SK-N-SH (cell line): Measurements from ENCODE around the gene CLCN3. TPM values are rescaled to one million over a fixed set of nuclear protein-coding genes. Genes with fewer than 3 reads are reported as not detected.
A peak's percentile ranks its signal among the peaks of the same experiment; 100 is the strongest.

Experiments
- CTCF ChIA-PET: fragments of 300-600, 350-600 bp; formaldehyde crosslinking; extraction: SDS; loops from one replicate; lab custom pipeline; 2021; lab: Yijun Ruan, JAX
- POLR2A ChIA-PET: fragments of 350-600 bp; sonication (Branson Sonifier 250); formaldehyde crosslinking; extraction: SDS; loops from one replicate; lab custom pipeline; 2020; ENCODE audit warnings: antibody characterized with exemption, inconsistent platforms; lab: Yijun Ruan, JAX
- DNase-seq: peaks from one replicate; pipeline ENCODE4 v3.0.0; 2012
- H2AFZ ChIP-seq: fragments of 200-600 bp; sonication (generic); 2 replicates; pipeline ENCODE4 v1.8.1; 2016; ENCODE audit warnings: antibody characterized with exemption, mild to moderate bottlenecking, low read depth
- H3F3A ChIP-seq: fragments of 200-600 bp; sonication (generic); replicated peaks from 2 replicates; pipeline ENCODE3; 2016; ENCODE audit warnings: antibody characterized with exemption, mild to moderate bottlenecking; ENCODE audit not compliant: insufficient read depth
- H3K27ac ChIP-seq, 2 experiments: fragments of 200-500 bp in 1 of 2; fragments of 200-600 bp in 1 of 2; sonication (Bioruptor generic) in 1 of 2; sonication (generic), shearing (Covaris generic) in 1 of 2; 2 replicates each; pipeline versions ENCODE4 v1.5.1 to v1.6.1; 2014 to 2016; ENCODE audit warnings: low read depth in 2 of 2, inconsistent platforms in 1 of 2, low read length in 1 of 2, mild to moderate bottlenecking in 1 of 2, mixed read lengths in 1 of 2
- H3K27me3 ChIP-seq: fragments of 200-600 bp; sonication (generic), shearing (Covaris generic); 2 replicates; pipeline ENCODE4 v1.6.1; 2016; ENCODE audit warnings: mixed run types; ENCODE audit not compliant: insufficient read depth
- H3K36me3 ChIP-seq, 2 experiments: fragments of 200-500 bp in 1 of 2; fragments of 200-600 bp in 1 of 2; sonication (Bioruptor generic) in 1 of 2; sonication (generic) in 1 of 2; replicated peaks in 1 of 2; 2 replicates each; pipeline versions ENCODE3 to v1.5.1; 2014 to 2016; ENCODE audit warnings: low read length in 1 of 2, mild to moderate bottlenecking in 1 of 2; ENCODE audit not compliant: insufficient read depth in 2 of 2, control insufficient read depth in 1 of 2
- H3K4me1 ChIP-seq, 2 experiments: fragments of 200-500 bp in 1 of 2; fragments of 200-600 bp in 1 of 2; sonication (Bioruptor generic) in 1 of 2; sonication (generic), shearing (Covaris generic) in 1 of 2; 2 replicates each; pipeline versions ENCODE4 v1.5.1 to v1.6.1; 2014 to 2016; ENCODE audit warnings: low read depth in 1 of 2, low read length in 1 of 2, mixed run types in 1 of 2; ENCODE audit not compliant: insufficient read depth in 2 of 2, control insufficient read depth in 1 of 2
- H3K4me2 ChIP-seq: fragments of 200-600 bp; sonication (generic), shearing (Covaris generic); 2 replicates; pipeline ENCODE4 v1.6.1; 2017; ENCODE audit warnings: mixed run types
- H3K4me3 ChIP-seq, 2 experiments: fragments of 200-500 bp in 1 of 2; fragments of 200-600 bp in 1 of 2; sonication (Bioruptor generic) in 1 of 2; sonication (generic), shearing (Covaris generic) in 1 of 2; 2 replicates each; pipeline versions ENCODE4 v1.5.1 to v1.8.1; 2014 to 2016; ENCODE audit warnings: low read depth in 2 of 2, inconsistent platforms in 1 of 2, low read length in 1 of 2, mild to moderate bottlenecking in 1 of 2, mixed read lengths in 1 of 2, moderate library complexity in 1 of 2
- H3K79me2 ChIP-seq: fragments of 200-600 bp; sonication (generic); 2 replicates; pipeline ENCODE4 v1.8.1; 2017; ENCODE audit warnings: mild to moderate bottlenecking; ENCODE audit not compliant: insufficient read depth
- H3K9ac ChIP-seq: fragments of 200-600 bp; sonication (generic); 2 replicates; pipeline ENCODE4 v1.6.1; 2017; ENCODE audit warnings: mixed run types
- H3K9me2 ChIP-seq: fragments of 200-600 bp; sonication (generic); 2 replicates; pipeline ENCODE4 v1.6.1; 2017; ENCODE audit warnings: mixed run types
- H3K9me3 ChIP-seq: fragments of 200-600 bp; sonication (generic); 2 replicates; pipeline ENCODE4 v1.6.1; 2017; ENCODE audit warnings: mixed run types, mild to moderate bottlenecking, moderate library complexity
- H4K20me1 ChIP-seq: fragments of 200-600 bp; sonication (generic); 2 replicates; pipeline ENCODE4 v1.6.1; 2017; ENCODE audit warnings: mild to moderate bottlenecking, mixed run types; ENCODE audit not compliant: insufficient read depth
- CHD2 ChIP-seq: fragments of 150-350 bp; IDR thresholded peaks from 2 replicates; pipeline ENCODE4 v1.6.1; 2018; ENCODE audit warnings: low read length; ENCODE audit not compliant: partially characterized antibody
- EP300 ChIP-seq, 2 experiments: IDR thresholded peaks; 2 replicates each; pipeline versions ENCODE4 v1.4.0 to v1.6.1; 2012; ENCODE audit warnings: borderline replicate concordance in 1 of 2, low read depth in 1 of 2, low read length in 1 of 2
- GABPA ChIP-seq: IDR thresholded peaks from 2 replicates; pipeline ENCODE4 v1.4.0; 2012; ENCODE audit warnings: low read depth, mild to moderate bottlenecking
- GATA2 ChIP-seq: sonication (generic); formaldehyde crosslinking; IDR thresholded peaks from 2 replicates; pipeline ENCODE4 v1.5.0; 2020; ENCODE audit warnings: mild to moderate bottlenecking, missing genetic modification reagents
- JUND ChIP-seq: IDR thresholded peaks from 2 replicates; pipeline ENCODE4 v1.4.0; 2012
- PBX3 ChIP-seq: IDR thresholded peaks from 2 replicates; pipeline ENCODE4; 2012
- POLR2AphosphoS5 ChIP-seq: IDR thresholded peaks from 2 replicates; pipeline ENCODE4 v1.6.1; 2012; ENCODE audit warnings: low read depth, low read length
- RAD21 ChIP-seq: IDR thresholded peaks from 2 replicates; pipeline ENCODE4 v1.6.1; 2012; ENCODE audit warnings: mild to moderate bottlenecking, low read length
- SMC3 ChIP-seq: IDR thresholded peaks from 2 replicates; pipeline ENCODE4 v1.6.1; 2012; ENCODE audit warnings: low read depth, low read length, improper control_type of control experiment
- TCF12 ChIP-seq: IDR thresholded peaks from 2 replicates; pipeline ENCODE4 v1.4.0; 2012
- USF2 ChIP-seq: fragments of 150-350 bp; IDR thresholded peaks from 2 replicates; pipeline ENCODE4 v1.6.1; 2017; ENCODE audit warnings: antibody characterized with exemption, low read length, low read depth, borderline replicate concordance
- WGBS: methylation state at CpG from one replicate; pipeline ENCODE4 v1.1.6; 2017; ENCODE audit warnings: low lambda C conversion rate; 5-methylcytosine and 5-hydroxymethylcytosine counted together
- polyA plus RNA-seq, 3 experiments: library from polyadenylated mRNA; depleted of rRNA; stranded (reverse); fragments of >200 nt; gene quantifications; 2 replicates each; pipeline ENCODE4 v1.2.3, GENCODE V29; 2012
- TF ChIP-seq, protein P1 (sequence below): fragments of 200-600 bp; sonication (generic); IDR thresholded peaks from 2 replicates; pipeline ENCODE4 v1.6.1; 2017; ENCODE audit warnings: antibody characterized with exemption, mild to moderate bottlenecking, moderate library complexity

Gene CLCN3
- polyA plus RNA-seq, 1 of the 3 experiments (the other 2 are of a cell fraction) = 11.8 TPM

- TF ChIP-seq SMC3 (no peak), PBX3 (no peak), POLR2AphosphoS5 (no peak), GABPA (no peak), EP300 (IDR thresholded peaks at IDR 0.05; ENCODE audit: borderline replicate concordance in 1 of 2, low read depth in 1 of 2, low read length in 1 of 2) (no peak), TCF12 (no peak), RAD21 (no peak), CHD2 (no peak)
- TF ChIP-seq, protein P1, sequence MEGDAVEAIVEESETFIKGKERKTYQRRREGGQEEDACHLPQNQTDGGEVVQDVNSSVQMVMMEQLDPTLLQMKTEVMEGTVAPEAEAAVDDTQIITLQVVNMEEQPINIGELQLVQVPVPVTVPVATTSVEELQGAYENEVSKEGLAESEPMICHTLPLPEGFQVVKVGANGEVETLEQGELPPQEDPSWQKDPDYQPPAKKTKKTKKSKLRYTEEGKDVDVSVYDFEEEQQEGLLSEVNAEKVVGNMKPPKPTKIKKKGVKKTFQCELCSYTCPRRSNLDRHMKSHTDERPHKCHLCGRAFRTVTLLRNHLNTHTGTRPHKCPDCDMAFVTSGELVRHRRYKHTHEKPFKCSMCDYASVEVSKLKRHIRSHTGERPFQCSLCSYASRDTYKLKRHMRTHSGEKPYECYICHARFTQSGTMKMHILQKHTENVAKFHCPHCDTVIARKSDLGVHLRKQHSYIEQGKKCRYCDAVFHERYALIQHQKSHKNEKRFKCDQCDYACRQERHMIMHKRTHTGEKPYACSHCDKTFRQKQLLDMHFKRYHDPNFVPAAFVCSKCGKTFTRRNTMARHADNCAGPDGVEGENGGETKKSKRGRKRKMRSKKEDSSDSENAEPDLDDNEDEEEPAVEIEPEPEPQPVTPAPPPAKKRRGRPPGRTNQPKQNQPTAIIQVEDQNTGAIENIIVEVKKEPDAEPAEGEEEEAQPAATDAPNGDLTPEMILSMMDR = no peak
- TF ChIP-seq, all 33 proteins: peak for 0
These were observed 29.3 kb downstream of the CLCN3 start (continued) for GRCh38 chr4:169649545-169650226.

DNA sequence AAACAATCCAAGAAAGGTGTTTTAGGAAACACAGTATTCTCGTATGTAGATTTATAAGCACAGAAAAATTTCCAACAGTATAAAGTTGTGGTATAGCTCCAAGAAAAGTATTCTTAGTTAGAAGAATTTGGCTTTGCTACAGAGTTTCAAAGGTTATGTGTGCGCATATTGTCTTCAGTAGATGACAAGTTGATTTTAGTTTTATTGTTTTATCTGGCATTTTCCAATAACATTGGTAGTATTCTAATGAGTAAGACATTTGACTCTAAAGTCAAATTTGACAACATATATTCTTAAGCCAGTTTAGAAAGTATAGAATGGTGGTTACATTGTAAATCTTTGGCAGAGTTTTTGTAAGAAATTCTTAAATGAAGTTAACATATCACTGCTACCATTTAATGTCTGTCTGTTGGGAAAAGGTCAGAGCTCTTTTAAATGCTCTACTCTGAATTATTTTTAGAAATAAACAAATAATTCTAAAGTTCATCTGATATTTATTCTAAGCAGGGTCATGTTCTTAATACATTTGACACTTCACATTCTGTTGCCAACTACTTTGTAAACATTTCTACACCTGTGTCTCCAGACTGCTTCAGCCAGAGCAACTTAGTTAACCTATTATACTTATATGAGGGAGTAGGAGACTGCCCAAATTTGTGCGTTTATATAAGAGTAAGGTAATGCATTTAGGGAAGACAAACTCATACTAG, 30.0 kb downstream of the CLCN3 start:
- Histone ChIP-seq H3F3A (peaks cover 5% of the 10 kb centered on the region), H3K4me2 (no peak overlapping the region), H4K20me1 (no peaks in the 10 kb centered on the region), H3K27ac (peak overlapping the region in 1 of 2 experiments; percentile 7; a peak in 1 of 4 replicates), H3K4me1 (no peaks in the 10 kb centered on the region), H3K36me3 (peaks cover 3 to 9% of the 10 kb centered on the region in 2 experiments), H3K4me3 (no peak overlapping the region), H3K9ac (no peak overlapping the region), H3K27me3 (no peaks in the 10 kb centered on the region), H2AFZ (no peak overlapping the region), H3K9me2 (no peaks in the 10 kb centered on the region), H3K9me3 (no peaks in the 10 kb centered on the region), H3K79me2 (peaks cover 42% of the 10 kb centered on the region; the same call in 1 of the 2 replicates)
- TF ChIP-seq JUND = no peak
- TF ChIP-seq GATA2 = no peak
- TF ChIP-seq SMC3 = no peak
- no peak for TF ChIP-seq USF2
- TF ChIP-seq RAD21 = no peak
- CTCF ChIA-PET = interaction anchor here (1.6 kb wide), 1 partner anchor 183 kb away, joined by 3 read pairs; no protein-coding TSS in a partner anchor
- WGBS = 87% methylated on average over 3 of the region's 3 CpGs
- POLR2A ChIA-PET = no interaction called here
- DNase-seq = no peak
